Psoas muscle (tissue), 8 donors: ENCODE results near the gene BICRAL. TPM values are rescaled to one million over a fixed set of nuclear protein-coding genes. Genes with fewer than 3 reads are reported as not detected.

Experiments
- ATAC-seq, 4 donors: fragments of 200-7000 bp; cut with Tn5 transposase; one replicate each; pipeline ENCODE4 v1.9.1; 2020; ENCODE audit warnings: moderate library complexity in 3 of 4, mild to moderate bottlenecking in 2 of 4
- DNase-seq, 2 donors: peaks; one replicate each; pipeline ENCODE4 v3.0.0-alpha.2; 2020
- H3K27ac ChIP-seq: fragments of 200-600 bp; one replicate; pipeline ENCODE4 v1.8.0; 2022
- H3K27me3 ChIP-seq, 3 donors: fragments of 200-600 bp in 1 of 3; one replicate each; pipeline versions ENCODE4 v1.6.1 to v1.8.0; 2013 to 2022; ENCODE audit warnings: low read length in 2 of 3, mild to moderate bottlenecking in 2 of 3, moderate library complexity in 1 of 3; ENCODE audit not compliant: insufficient read depth in 3 of 3
- H3K36me3 ChIP-seq, 2 donors: fragments of 200-600 bp in 1 of 2; one replicate each; pipeline versions ENCODE4 v1.6.1 to v1.8.0; 2013 to 2022; ENCODE audit warnings: low read depth in 1 of 2, mild to moderate bottlenecking in 1 of 2, moderate library complexity in 1 of 2; ENCODE audit not compliant: insufficient read depth in 1 of 2
- H3K4me1 ChIP-seq: fragments of 200-600 bp; one replicate; pipeline ENCODE4 v1.8.0; 2022
- H3K4me3 ChIP-seq: fragments of 200-600 bp; one replicate; pipeline ENCODE4 v1.8.0; 2022; ENCODE audit warnings: mild to moderate bottlenecking
- H3K9me3 ChIP-seq: fragments of 200-600 bp; one replicate; pipeline ENCODE4 v1.8.0; 2022
- CTCF ChIP-seq: fragments of 200-600 bp; IDR thresholded peaks from one replicate; pipeline ENCODE4 v1.8.0; 2022; ENCODE audit warnings: antibody characterized with exemption
- WGBS, 3 donors: extraction: QIAGEN DNeasy Blood & Tissue Kit; methylation state at CpG; one replicate each; pipeline versions ENCODE4 v1.1.6 to v1.1.7; 2013; 5-methylcytosine and 5-hydroxymethylcytosine counted together
- intact Hi-C, 2 donors: fragments of 100-400 bp; cut with DNase I; formaldehyde crosslinking; loops; one replicate each; pipeline versions ENCODE4 v1.11.0 to v1.14.2; 2022
- polyA plus RNA-seq, 3 donors: library from polyadenylated mRNA; stranded (reverse); fragments of 200-250 nt; gene quantifications; one replicate each; pipeline ENCODE4 v1.2.3, GENCODE V29; 2013
- total RNA-seq, 4 donors: library from RNA; stranded (reverse); fragmentation: NEBNext Ultra II Directional in 2 of 4; extraction: Animal tissue kit (Norgen Biotek cat#: 25700) in 2 of 4; gene quantifications; one replicate each; pipeline versions ENCODE4 v1.2.1 to v1.2.4, GENCODE V29; 2021 to 2023
- donor health status: healthy with polysubstance abuse.
- donor health status: DM: no; HTN: no; CAD: no; lungs with moderate emphysema.
- donor health status: Bipolar disorder and iron deficiency.
- donor health status: healthy.
- donor health status: DM: yes; HTN: yes; CAD: no.
- donor health status: DM: no; HTN: no; CAD: no.
- donor health status: DM: no; HTN: no; CAD: no.
- donor health status: DM: yes; HTN: yes; CAD: no.

Gene BICRAL
- total and polyA plus RNA-seq, 7 donors: 2.8 to 12.2 (median 6.2) TPM

- ATAC-seq (no peak), DNase-seq (no peak)
- no peaks in the 10 kb centered on the region for H3K9me3 ChIP-seq
- peaks cover 61% of the 10 kb centered on the region for H3K4me1 ChIP-seq
- no peaks in the 10 kb centered on the region for H3K27me3 ChIP-seq
- no peak for TF ChIP-seq CTCF
- H3K27ac ChIP-seq: peak overlapping the region; percentile 100
- no peak overlapping the region for H3K4me3 ChIP-seq
- no peaks in the 10 kb centered on the region for H3K36me3 ChIP-seq
- 52 to 80% (median 69%) methylated on average over 4 of the region's 4 CpGs for WGBS, 3 donors
- intact Hi-C loops: loop anchor here (5.0 kb wide), 1 partner anchor 34 kb away; no protein-coding TSS in a partner anchor
Observed at GRCh38 chr6:42788671-42789070, 6.8 kb downstream of the BICRAL start.

- Histone ChIP-seq H3K27me3 (no peaks in the 10 kb centered on the region), H3K4me3 (no peak overlapping the region), H3K4me1 (peaks cover 57% of the 10 kb centered on the region), H3K27ac (peak overlapping the region; percentile 100), H3K36me3 (no peaks in the 10 kb centered on the region), H3K9me3 (no peaks in the 10 kb centered on the region)
- DNase-seq (no peak), ATAC-seq (peak in 2 of 4 donors; percentile 18 to 28)
- WGBS, 3 donors: 33 to 56% (median 38%) methylated on average over 5 of the region's 5 CpGs
- TF ChIP-seq CTCF: no peak
- intact Hi-C loops: no loop called here
Observed at GRCh38 chr6:42790549-42791181, 8.8 kb downstream of the BICRAL start.

GRCh38 chr6:42791706-42792320 lies 10.0 kb downstream of the BICRAL start:
- no peak for TF ChIP-seq CTCF
- ATAC-seq (peak; percentile 42 to 76 (median 71)), DNase-seq (no peak)
- no peaks in the 10 kb centered on the region for H3K9me3 ChIP-seq
- H3K27ac ChIP-seq: peak overlapping the region; percentile 100
- H3K4me1 ChIP-seq: peaks cover 47% of the 10 kb centered on the region
- WGBS, 3 donors: 67 to 89% (median 74%) methylated on average over 3 of the region's 3 CpGs
- intact Hi-C loops: no loop called here
- no peak overlapping the region for H3K4me3 ChIP-seq
- H3K36me3 ChIP-seq: no peaks in the 10 kb centered on the region
- H3K27me3 ChIP-seq: no peaks in the 10 kb centered on the region

DNA sequence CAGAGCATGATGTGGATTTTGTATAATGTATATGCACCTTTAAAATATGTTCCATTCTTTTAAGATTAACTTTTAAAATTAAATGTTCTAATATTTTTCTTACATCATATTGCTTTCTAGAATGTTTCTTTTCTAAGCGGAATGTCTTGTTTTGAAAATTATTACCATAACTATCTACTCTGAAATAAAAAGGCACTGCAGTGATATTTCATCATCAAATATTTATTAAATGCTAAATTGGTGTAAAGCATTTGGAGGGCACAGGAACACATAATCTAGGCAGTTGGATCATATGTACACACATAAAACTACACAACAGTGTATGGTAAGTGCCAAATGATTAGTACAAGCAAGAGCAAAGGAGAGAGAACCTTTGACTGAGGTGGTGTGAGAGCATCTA lies 13.8 kb downstream of the BICRAL start:
- Histone ChIP-seq H3K36me3 (no peaks in the 10 kb centered on the region), H3K4me3 (no peak overlapping the region), H3K4me1 (peaks cover 33% of the 10 kb centered on the region), H3K9me3 (no peaks in the 10 kb centered on the region), H3K27ac (no peak overlapping the region), H3K27me3 (no peaks in the 10 kb centered on the region)
- intact Hi-C loops: no loop called here
- no peak for ATAC-seq
- no peak for TF ChIP-seq CTCF
- no peak for DNase-seq
- 99 to 100% (median 100%) methylated on average over 1 of the region's 1 CpG for WGBS, 3 donors
